Measurements from ENCODE around the gene CACNA2D4. TPM values are rescaled to one million over a fixed set of nuclear protein-coding genes. Genes with fewer than 3 reads are reported as not detected.

Gene CACNA2D4
- polyA plus RNA-seq, 3 donors, result 17.8 to 87.7 (median 22.1) TPM

DNA sequence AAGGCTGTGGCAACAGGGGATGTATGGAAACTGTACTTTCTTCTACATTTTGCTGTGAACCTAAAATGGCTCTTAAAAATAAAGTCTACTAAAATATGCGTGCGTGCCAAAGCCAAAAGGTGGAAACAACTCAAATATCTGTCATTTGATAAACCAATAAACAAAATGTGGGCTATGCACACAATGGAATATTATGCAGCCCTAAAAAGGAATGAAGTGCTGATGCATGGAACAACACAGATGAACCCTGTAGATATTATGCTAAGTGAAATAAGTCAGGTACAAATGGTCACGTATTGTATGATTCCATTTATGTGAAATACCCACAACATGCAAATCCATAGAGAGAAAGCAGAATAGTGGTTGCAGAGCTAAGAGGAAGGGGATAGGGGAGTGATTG lies 8.0 kb downstream of the CACNA2D4 start:
- Histone ChIP-seq H4K20me1 (ENCODE audit: insufficient read depth, low read length) (no peaks in the 10 kb centered on the region), H3K4me3 (replicated peaks in 1 of 3; ENCODE audit: low read depth in 2 of 3, low read length in 3 of 3) (no peak overlapping the region), H3K4me2 (replicated peaks; ENCODE audit: extremely low read depth, low read length, poor library complexity, severe bottlenecking) (no peak overlapping the region), H2AFZ (ENCODE audit: insufficient read depth, low read depth, low read length, poor library complexity, severe bottlenecking) (no peak overlapping the region), H3K27me3 (ENCODE audit: control insufficient read depth in 2 of 2, insufficient read depth in 2 of 2, low read length in 2 of 2) (peaks cover 0 to 14% of the 10 kb centered on the region in 2 donors), H3K9me3 (replicated peaks in 1 of 2; ENCODE audit: control insufficient read depth in 1 of 2, insufficient read depth in 1 of 2, low read length in 2 of 2) (peaks cover 9 to 19% of the 10 kb centered on the region in 2 donors), H3K4me1 (ENCODE audit: control insufficient read depth in 1 of 2, insufficient read depth in 2 of 2, low read length in 2 of 2) (peaks cover 8 to 10% of the 10 kb centered on the region in 2 donors), H3K36me3 (replicated peaks in 1 of 2; ENCODE audit: control insufficient read depth in 1 of 2, insufficient read depth in 2 of 2, low read length in 2 of 2) (no peaks in the 10 kb centered on the region), H3K79me2 (ENCODE audit: insufficient read depth, low read length) (no peaks in the 10 kb centered on the region), H3K9ac (ENCODE audit: insufficient read depth, low read length, poor library complexity, severe bottlenecking) (no peak overlapping the region), H3K27ac (ENCODE audit: low read depth in 1 of 2, low read length in 2 of 2) (no peak overlapping the region)
- peaks cover 9 to 29% (median 20%) of the 10 kb centered on the region in 7 donors for H3K9me3 Mint-ChIP-seq
- H3K4me3 Mint-ChIP-seq, result no peak overlapping the region
- TF ChIP-seq, protein P1, sequence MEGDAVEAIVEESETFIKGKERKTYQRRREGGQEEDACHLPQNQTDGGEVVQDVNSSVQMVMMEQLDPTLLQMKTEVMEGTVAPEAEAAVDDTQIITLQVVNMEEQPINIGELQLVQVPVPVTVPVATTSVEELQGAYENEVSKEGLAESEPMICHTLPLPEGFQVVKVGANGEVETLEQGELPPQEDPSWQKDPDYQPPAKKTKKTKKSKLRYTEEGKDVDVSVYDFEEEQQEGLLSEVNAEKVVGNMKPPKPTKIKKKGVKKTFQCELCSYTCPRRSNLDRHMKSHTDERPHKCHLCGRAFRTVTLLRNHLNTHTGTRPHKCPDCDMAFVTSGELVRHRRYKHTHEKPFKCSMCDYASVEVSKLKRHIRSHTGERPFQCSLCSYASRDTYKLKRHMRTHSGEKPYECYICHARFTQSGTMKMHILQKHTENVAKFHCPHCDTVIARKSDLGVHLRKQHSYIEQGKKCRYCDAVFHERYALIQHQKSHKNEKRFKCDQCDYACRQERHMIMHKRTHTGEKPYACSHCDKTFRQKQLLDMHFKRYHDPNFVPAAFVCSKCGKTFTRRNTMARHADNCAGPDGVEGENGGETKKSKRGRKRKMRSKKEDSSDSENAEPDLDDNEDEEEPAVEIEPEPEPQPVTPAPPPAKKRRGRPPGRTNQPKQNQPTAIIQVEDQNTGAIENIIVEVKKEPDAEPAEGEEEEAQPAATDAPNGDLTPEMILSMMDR (IDR thresholded peaks at IDR 0.05), result no peak
- no CpG with 5 or more reads among the region's 3 CpGs for WGBS (ENCODE audit: insufficient coverage)
- H3K27ac Mint-ChIP-seq, result no peak overlapping the region
- H3K36me3 Mint-ChIP-seq, result peaks cover 0 to 4% of the 10 kb centered on the region in 2 donors
- DNase-seq, result no peak
- intact Hi-C loops (cut with micrococcal nuclease), result no loop called here
- H3K27me3 Mint-ChIP-seq (ENCODE audit: low read depth in 3 of 3), result peaks cover 10 to 22% (median 19%) of the 10 kb centered on the region in 3 donors
- peaks cover 14% of the 10 kb centered on the region for H3K4me1 Mint-ChIP-seq

DNA sequence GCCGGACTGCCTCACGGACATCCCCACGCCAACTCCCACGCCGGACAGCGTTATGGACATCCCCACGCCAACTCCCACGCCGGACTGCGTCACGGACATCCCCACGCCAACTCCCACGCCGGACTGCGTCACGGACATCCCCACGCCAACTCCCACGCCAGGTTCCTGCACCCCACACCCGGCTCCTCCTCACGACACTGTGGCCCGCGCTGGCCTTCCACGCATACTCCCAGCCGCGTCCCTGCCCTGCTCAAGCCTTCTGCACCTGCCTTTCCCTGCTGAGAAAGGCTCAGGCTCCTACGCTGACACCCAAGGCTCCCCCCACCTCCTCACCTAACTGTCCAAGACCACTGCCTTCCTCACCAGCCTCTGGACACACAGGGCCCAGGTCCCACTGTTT lies 9.7 kb downstream of the CACNA2D4 start:
- no peak for DNase-seq
- Histone ChIP-seq H4K20me1 (ENCODE audit: insufficient read depth, low read length) (no peaks in the 10 kb centered on the region), H2AFZ (ENCODE audit: insufficient read depth, low read depth, low read length, poor library complexity, severe bottlenecking) (no peak overlapping the region), H3K79me2 (ENCODE audit: insufficient read depth, low read length) (no peaks in the 10 kb centered on the region), H3K27ac (ENCODE audit: low read depth in 1 of 2, low read length in 2 of 2) (no peak overlapping the region), H3K9me3 (replicated peaks in 1 of 2; ENCODE audit: control insufficient read depth in 1 of 2, insufficient read depth in 1 of 2, low read length in 2 of 2) (peaks cover 9 to 31% of the 10 kb centered on the region in 2 donors), H3K36me3 (replicated peaks in 1 of 2; ENCODE audit: control insufficient read depth in 1 of 2, insufficient read depth in 2 of 2, low read length in 2 of 2) (no peaks in the 10 kb centered on the region), H3K4me3 (replicated peaks in 1 of 3; ENCODE audit: low read depth in 2 of 3, low read length in 3 of 3) (no peak overlapping the region), H3K27me3 (ENCODE audit: control insufficient read depth in 2 of 2, insufficient read depth in 2 of 2, low read length in 2 of 2) (peaks cover 0 to 14% of the 10 kb centered on the region in 2 donors), H3K9ac (ENCODE audit: insufficient read depth, low read length, poor library complexity, severe bottlenecking) (no peak overlapping the region), H3K4me2 (replicated peaks; ENCODE audit: extremely low read depth, low read length, poor library complexity, severe bottlenecking) (no peak overlapping the region), H3K4me1 (ENCODE audit: control insufficient read depth in 1 of 2, insufficient read depth in 2 of 2, low read length in 2 of 2) (peaks cover 8 to 10% of the 10 kb centered on the region in 2 donors)
- Mint-ChIP-seq H3K27me3 (ENCODE audit: low read depth in 3 of 3) (peaks cover 10 to 22% (median 19%) of the 10 kb centered on the region in 3 donors), H3K4me3 (peak overlapping the region in 1 of 2 donors; percentile 64), H3K27ac (peak overlapping the region in 1 of 7 donors; percentile 26), H3K4me1 (peaks cover 11% of the 10 kb centered on the region), H3K36me3 (peaks cover 0 to 4% of the 10 kb centered on the region in 2 donors), H3K9me3 (peaks cover 18 to 40% (median 27%) of the 10 kb centered on the region in 7 donors)
- TF ChIP-seq, protein P1 (IDR thresholded peaks at IDR 0.05), result no peak
- intact Hi-C loops (cut with micrococcal nuclease), result no loop called here
- WGBS (ENCODE audit: insufficient coverage), result over 99% methylated on average over 16 of the region's 26 CpGs
